ENCODE measurements around the gene FAM171A2.

The FAM171A2 gene

DNA sequence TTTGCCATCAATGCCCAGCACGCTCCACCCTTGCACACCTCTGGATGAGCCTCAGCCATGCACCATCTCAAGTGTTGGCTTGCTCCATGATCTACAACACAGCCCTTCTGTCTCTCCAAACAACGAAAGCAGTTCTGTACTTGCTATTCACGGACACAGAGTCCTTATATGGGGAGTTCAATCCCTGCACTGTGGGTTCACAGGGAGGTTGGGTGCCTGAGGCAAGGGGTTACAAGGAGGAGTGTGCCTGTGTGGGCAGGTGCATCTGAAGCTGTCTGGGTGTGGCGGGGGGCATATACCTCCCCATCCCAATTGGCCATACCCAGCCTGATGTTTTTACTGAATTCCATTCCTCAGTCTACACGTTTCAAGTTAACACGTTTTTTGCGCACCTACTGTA is 49.6 kb downstream of the FAM171A2 start:
- ATAC-seq (no peak), DNase-seq (no peak)
- H3K9me3 Mint-ChIP-seq = no peaks in the 10 kb centered on the region
- peaks cover 82% of the 10 kb centered on the region for H3K27me3 Mint-ChIP-seq
- H3K4me1 Mint-ChIP-seq = peaks cover 24% of the 10 kb centered on the region
- H3K27ac Mint-ChIP-seq = no peak overlapping the region
- peak overlapping the region; percentile 38 to 54 for H3K4me3 Mint-ChIP-seq

DNA sequence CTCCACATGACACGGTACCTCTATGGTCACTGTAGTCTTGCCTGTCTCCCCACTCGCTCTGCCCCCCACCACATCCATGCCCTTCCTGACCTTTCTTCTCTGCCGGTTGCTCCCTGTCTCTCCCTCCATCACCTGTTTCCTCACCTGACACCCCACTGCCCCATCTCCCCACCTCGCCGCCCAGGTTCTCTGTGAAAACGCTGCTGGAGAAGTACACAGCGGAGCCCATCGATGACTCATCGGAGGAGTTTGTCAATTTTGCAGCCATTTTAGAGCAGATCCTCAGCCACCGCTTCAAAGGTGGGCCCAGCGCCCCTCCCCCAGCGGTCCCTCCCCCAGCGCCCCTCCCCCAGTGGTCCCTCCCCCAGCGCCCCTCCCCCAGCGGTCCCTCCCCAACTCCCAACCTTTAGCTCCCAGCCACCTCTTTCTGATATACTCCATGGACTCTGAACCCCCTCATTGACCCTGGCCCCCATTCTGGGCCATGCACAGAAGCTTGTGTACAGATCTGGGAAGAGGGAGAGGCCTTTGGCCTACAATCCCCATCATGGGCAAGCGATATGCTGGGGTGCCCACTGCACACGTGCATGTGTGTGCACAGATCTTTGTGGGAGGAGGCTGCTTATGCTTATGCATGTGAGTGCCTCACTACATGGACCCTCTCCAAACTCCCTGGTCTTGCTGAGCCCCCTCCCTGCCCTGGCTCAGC is 51.1 kb downstream of the FAM171A2 start:
- no peak overlapping the region for H3K4me3 Mint-ChIP-seq
- no peaks in the 10 kb centered on the region for H3K9me3 Mint-ChIP-seq
- ATAC-seq = no peak
- DNase-seq = no peak
- H3K4me1 Mint-ChIP-seq = peaks cover 37% of the 10 kb centered on the region
- no peak overlapping the region for H3K27ac Mint-ChIP-seq
- peaks cover 82% of the 10 kb centered on the region for H3K27me3 Mint-ChIP-seq

DNA sequence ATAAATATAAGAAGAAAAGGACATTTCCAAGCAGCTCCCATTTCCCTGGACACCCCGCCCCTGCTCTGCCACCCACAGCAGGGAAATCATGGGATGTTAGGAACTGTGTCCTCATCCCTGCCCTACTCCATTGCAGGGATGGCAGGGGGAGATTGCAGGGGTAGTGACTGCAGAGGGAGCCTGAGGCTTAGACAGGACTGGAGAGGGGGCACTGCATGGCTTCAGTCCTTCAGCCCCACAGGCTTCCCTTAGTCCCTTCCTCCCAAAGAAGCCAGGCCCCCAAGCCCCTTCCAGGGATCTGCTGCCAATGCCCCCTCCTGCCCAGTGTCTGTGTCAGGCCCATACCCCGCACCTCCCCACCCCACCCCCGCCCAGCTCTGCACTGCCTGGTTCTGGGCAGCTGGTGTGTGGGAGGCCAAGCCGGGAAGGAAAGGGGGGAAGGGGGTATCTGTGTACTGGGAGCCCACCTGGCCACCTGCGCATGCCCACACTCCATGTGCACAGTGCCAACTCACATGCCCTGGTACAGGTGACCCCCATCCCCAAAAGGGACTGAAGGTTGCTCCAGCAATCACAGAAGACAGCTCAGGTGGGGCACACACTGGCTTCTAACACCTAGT is 52.0 kb downstream of the FAM171A2 start:
- no peak for ATAC-seq
- H3K4me1 Mint-ChIP-seq = peaks cover 42% of the 10 kb centered on the region
- no peak overlapping the region for H3K27ac Mint-ChIP-seq
- DNase-seq = no peak
- H3K27me3 Mint-ChIP-seq = peaks cover 82% of the 10 kb centered on the region
- H3K4me3 Mint-ChIP-seq = no peak overlapping the region
- no peaks in the 10 kb centered on the region for H3K9me3 Mint-ChIP-seq

DNA sequence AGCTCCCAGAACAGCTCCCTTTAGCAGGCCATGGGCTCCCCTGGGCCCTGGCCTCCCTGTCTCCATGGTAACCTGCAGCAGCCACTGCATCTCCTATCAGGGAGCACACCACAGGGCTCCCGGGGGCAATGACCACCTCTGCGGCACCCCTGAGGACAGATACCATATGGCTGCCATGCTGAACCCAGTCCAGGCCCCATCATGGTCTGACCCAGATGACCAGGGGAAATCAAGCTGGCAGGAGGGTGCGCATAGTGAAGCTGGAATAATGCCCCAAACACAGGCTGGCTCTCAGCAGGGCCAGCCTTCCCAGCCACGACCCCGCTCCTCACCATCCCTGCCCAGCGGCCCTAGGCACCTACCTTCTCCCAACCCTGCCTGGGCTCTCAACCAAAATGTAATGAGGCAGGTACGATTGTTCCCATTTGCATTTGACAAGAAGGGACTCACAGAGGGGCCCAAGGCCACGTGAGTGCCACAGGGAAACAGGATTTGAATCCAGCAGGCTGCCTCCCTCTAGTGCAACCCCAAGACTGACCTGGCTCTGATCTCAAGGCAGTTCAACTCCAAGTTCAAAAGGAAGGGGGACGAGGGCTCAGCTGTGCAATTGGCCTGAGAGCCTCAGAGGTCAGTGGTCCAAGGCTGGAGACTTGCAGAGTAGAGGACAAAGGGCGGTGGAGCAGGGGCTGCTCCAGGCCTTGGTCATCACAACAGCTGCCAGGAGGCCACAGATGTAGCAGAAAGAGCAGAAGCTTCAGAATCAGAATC is 52.9 kb downstream of the FAM171A2 start:
- H3K4me1 Mint-ChIP-seq = peaks cover 34% of the 10 kb centered on the region
- DNase-seq (no peak), ATAC-seq (no peak)
- H3K4me3 Mint-ChIP-seq = no peak overlapping the region
- peaks cover 81% of the 10 kb centered on the region for H3K27me3 Mint-ChIP-seq
- no peaks in the 10 kb centered on the region for H3K9me3 Mint-ChIP-seq
- no peak overlapping the region for H3K27ac Mint-ChIP-seq

DNA sequence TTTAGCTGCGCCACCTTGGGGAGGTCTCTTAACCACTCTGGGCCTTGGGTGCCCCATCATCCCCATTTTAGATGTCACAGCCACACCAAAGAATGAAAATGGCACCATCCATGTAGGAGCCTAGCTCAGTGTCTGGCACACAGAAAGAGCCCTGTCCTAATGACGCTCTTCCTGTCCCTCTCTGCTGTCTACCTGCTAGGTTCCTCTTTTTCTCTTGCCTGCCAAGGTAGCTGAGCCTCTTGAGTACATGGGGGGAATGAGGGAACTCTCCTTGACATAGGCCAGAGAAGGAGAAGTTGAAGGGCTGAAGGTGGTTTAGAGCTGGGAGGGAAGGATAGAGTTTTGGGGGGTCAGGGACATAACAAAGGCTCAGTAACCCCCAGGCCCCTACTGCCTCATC is 53.5 kb downstream of the FAM171A2 start:
- DNase-seq (no peak), ATAC-seq (no peak)
- H3K27ac Mint-ChIP-seq = no peak overlapping the region
- H3K9me3 Mint-ChIP-seq = no peaks in the 10 kb centered on the region
- H3K4me1 Mint-ChIP-seq = peaks cover 29% of the 10 kb centered on the region
- H3K4me3 Mint-ChIP-seq = peak overlapping the region; percentile 13 to 46
- H3K27me3 Mint-ChIP-seq = peaks cover 76% of the 10 kb centered on the region

DNA sequence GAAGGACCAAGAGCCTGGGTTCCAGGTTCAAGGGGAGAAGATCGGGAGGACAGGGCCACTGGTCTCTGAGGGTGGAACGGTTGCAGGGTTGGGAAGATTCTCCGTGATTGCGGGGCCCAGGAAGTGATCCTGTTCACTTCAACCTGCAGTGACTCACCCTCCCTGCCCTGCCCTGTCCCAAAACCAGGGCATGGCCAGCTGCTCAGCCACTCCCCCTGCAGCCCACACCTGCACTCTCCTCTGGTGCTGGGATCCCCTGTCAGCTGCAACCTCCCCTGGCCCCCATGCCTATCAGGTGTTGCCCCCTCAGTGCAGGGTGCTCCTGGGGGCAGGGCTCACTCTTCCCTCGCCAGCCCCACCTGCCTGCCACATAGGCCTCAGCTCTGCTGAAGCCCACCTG is 54.2 kb downstream of the FAM171A2 start:
- no peaks in the 10 kb centered on the region for H3K9me3 Mint-ChIP-seq
- no peak overlapping the region for H3K27ac Mint-ChIP-seq
- DNase-seq (no peak), ATAC-seq (no peak)
- peaks cover 29% of the 10 kb centered on the region for H3K4me1 Mint-ChIP-seq
- H3K4me3 Mint-ChIP-seq = peak overlapping the region; percentile 68 to 77
- H3K27me3 Mint-ChIP-seq = peaks cover 76% of the 10 kb centered on the region

DNA sequence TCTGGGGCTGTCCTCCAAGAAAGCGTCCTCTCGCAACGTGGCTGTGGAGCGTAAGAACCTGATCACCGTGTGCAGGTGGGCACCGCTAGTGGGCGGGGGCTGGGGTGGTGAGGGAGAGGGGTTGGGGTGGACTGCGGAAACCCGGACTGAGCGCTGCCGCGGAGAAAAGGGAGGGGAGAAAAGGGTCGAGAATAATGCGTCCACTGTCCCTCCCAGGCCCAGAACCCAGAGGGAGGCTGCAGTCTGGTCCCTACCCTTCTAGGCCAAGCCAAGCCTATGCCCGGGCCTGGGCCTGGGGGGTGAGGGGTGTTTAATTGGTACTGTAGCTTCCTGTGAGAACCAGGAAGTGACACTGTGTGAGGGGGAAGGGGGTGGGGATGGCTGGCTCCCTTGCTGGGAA is 54.8 kb downstream of the FAM171A2 start:
- H3K4me3 Mint-ChIP-seq = peak overlapping the region; percentile 68 to 77

DNA sequence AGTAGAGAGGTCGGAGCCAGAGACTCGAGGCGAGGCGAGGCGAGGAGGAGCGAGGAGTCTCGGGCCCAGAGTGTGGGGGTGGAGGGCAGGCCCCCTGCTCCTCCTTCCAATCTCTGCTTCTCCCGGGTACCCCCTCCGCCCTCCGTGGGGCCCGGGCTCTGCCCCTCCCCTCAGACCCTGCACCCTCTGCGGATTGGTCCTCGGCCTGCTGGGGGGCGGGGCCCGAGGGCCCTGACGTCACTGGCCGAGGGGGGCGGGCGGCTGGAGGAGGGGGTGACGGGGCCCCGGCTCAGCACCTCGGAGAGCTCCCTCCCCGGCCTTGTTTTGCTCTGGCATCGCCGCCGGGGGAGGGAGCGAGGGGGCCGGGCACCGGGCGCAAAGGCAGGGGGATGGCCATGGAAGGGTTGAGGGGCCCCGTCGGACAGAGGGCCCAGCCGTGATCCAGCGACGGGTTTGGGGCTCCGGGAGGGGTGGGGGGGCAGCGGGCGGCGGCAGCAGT is 55.3 kb downstream of the FAM171A2 start, which contains the start of gene RUNDC3A:
Gene RUNDC3A (plus strand): TSS at position 282 of the 499 bp plus-strand sequence. CDS start 232 bp downstream, outside the sequence.
- peak within 1 kb of the TSS; percentile 68 to 77 for H3K4me3 Mint-ChIP-seq
- peaks cover 29% of the 10 kb centered on the region for H3K4me1 Mint-ChIP-seq
- H3K27me3 Mint-ChIP-seq = peaks cover 74% of the 10 kb centered on the region
- no peaks in the 10 kb centered on the region for H3K9me3 Mint-ChIP-seq
- ATAC-seq (peak; percentile 89), DNase-seq (peak; percentile 79 to 82)
- no peak within 1 kb of the TSS for H3K27ac Mint-ChIP-seq

More for the DNA sequence above, 54.8 kb downstream of the FAM171A2 start:
- H3K4me1 Mint-ChIP-seq = peaks cover 29% of the 10 kb centered on the region
- peak; percentile 29 for ATAC-seq
- DNase-seq = no peak
- H3K27ac Mint-ChIP-seq = no peak overlapping the region
- H3K9me3 Mint-ChIP-seq = no peaks in the 10 kb centered on the region
- H3K27me3 Mint-ChIP-seq = peaks cover 76% of the 10 kb centered on the region

DNA sequence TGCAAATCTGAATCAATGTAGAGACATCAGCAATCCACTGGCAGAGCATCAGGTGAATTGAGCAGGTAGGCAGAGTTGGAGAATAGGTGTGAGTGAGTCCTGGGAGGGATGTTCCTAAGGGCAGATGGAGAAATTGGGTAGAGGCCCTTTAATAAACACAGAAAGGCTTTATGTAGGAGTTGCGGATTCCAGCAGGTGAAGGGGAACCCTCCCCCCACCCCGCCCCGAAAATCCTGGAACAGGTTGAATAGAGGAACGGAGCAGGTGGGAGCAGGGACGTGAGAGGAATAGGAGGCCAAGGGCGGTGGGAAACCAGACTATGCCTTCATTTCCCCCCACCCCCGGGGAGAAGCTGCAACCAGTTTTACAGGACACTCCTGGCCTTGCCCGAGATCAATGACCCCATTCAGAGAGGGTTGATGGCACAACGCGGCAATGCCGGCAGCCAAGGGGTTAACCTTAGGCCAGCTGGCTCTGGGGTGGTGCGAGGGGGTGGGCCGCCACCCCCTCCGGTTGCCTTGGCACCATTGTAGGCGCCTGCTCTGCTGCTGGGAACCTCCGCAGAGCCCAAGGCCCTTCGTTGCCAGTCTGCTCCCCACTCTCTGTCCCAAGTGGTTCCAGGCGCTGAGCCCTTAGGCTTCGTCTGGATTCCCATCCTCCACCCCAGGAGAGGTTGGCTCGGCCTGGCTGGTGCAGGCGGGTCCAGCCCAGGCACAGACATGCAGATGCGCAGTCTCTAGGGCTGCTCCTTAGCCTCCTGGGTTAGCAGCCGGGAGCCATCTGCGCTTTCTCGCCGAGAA is 56.1 kb downstream of the FAM171A2 start:
- H3K27me3 Mint-ChIP-seq = peaks cover 66% of the 10 kb centered on the region
- no peak overlapping the region for H3K27ac Mint-ChIP-seq
- peaks cover 29% of the 10 kb centered on the region for H3K4me1 Mint-ChIP-seq
- H3K9me3 Mint-ChIP-seq = no peaks in the 10 kb centered on the region
- ATAC-seq = peak; percentile 39
- no peak for DNase-seq
- peak overlapping the region; percentile 68 to 77 for H3K4me3 Mint-ChIP-seq

DNA sequence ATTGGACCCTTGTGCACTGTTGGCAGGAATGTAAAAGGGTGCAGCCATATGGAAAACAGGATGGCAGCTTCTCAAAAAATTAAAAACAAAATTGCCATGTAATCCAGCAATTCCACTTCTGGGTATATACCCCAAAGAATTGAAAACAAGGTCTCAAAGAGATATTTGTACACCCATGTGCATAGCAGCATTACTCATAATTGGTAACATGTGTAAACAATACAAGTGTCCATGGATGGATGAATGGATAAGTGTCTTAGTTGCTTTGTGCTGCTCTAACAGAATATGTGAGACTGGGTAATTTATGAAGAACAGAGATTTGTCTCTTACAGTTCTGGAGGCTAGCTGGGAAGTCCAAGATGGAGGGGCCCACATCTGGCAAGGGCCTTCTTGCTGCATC is 59.0 kb downstream of the FAM171A2 start:
- H3K27ac Mint-ChIP-seq = peak overlapping the region in 1 of 2 donors; percentile 42
- ATAC-seq (no peak), DNase-seq (no peak)
- H3K4me3 Mint-ChIP-seq = no peak overlapping the region
- no peaks in the 10 kb centered on the region for H3K9me3 Mint-ChIP-seq
- H3K27me3 Mint-ChIP-seq = peaks cover 48% of the 10 kb centered on the region
- peaks cover 24% of the 10 kb centered on the region for H3K4me1 Mint-ChIP-seq

Data from stimulated activated naive CD8-positive, alpha-beta T cell treated with anti-CD3 and anti-CD28 coated beads, Interleukin-15, amount 100 ng/mL, for 72 hours (primary cell).